Mesodermal cell (in vitro differentiated cells): ENCODE data around the gene LSM6.

Source experiments
- H3K27ac ChIP-seq: 2 replicates; pipeline ENCODE4 v1.7.0; 2013; ENCODE audit warnings: mild to moderate bottlenecking, low read depth, low read length, moderate library complexity; ENCODE audit not compliant: severe bottlenecking
- H3K36me3 ChIP-seq: 2 replicates; pipeline ENCODE4 v1.7.1; 2013; ENCODE audit warnings: mild to moderate bottlenecking, low read length, moderate library complexity; ENCODE audit not compliant: control insufficient read depth, insufficient read depth
- H3K4me1 ChIP-seq: one replicate; pipeline ENCODE4 v1.7.1; 2013; ENCODE audit warnings: mild to moderate bottlenecking, low read length; ENCODE audit not compliant: insufficient read depth, control insufficient read depth, poor library complexity, severe bottlenecking
- H3K4me3 ChIP-seq: 2 replicates; pipeline ENCODE4 v1.7.0; 2013; ENCODE audit warnings: low read length, control low read depth, mild to moderate bottlenecking; ENCODE audit not compliant: insufficient read depth, poor library complexity, severe bottlenecking; ENCODE audit errors: extremely low read depth
- H3K9me3 ChIP-seq: 2 replicates; pipeline ENCODE4 v1.7.1; 2013; ENCODE audit warnings: mild to moderate bottlenecking, low read length, moderate library complexity; ENCODE audit not compliant: control insufficient read depth
- WGBS, 2 experiments: methylation state at CpG; one replicate each; pipeline ENCODE4 v1.1.5; 2013; ENCODE audit warnings: missing lambda C conversion rate in 2 of 2; ENCODE audit not compliant: insufficient coverage in 2 of 2; 5-methylcytosine and 5-hydroxymethylcytosine counted together

The LSM6 gene

DNA sequence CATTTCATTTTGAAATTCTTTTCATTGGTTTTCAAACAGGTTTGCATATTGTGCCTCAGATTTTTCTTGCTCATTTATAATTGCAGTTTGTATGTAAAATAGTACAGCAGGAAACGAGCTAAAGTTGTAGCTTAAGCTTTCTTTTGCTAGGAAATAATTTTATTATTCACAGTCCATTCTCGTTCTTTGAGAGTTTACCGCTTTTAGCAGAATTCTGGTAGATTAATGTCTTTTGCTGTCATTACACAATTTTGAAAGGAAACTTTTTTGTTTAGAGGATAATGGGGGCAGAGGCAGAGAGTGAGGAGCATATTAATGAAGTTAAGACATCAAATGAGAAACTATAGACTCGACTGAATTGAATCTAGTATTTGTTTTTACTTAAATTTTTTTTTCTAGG lies 10.5 kb downstream of the LSM6 start:
- Histone ChIP-seq H3K4me3 (no peak overlapping the region), H3K36me3 (peaks cover 58% of the 10 kb centered on the region), H3K27ac (no peak overlapping the region), H3K4me1 (no peaks in the 10 kb centered on the region), H3K9me3 (no peaks in the 10 kb centered on the region)
- no CpG with 5 or more reads among the region's 4 CpGs for WGBS, 2 experiments

GRCh38 chr4:146186596-146186995 lies 11.1 kb downstream of the LSM6 start:
- Histone ChIP-seq H3K36me3 (peaks cover 64% of the 10 kb centered on the region), H3K9me3 (no peaks in the 10 kb centered on the region), H3K27ac (no peak overlapping the region), H3K4me3 (no peak overlapping the region), H3K4me1 (no peaks in the 10 kb centered on the region)
- WGBS, 2 experiments, result 88 to 100% methylated on average over 1 to 3 of the region's 3 CpGs

- 100% methylated on average over 1 of the region's 2 CpGs for WGBS, 2 experiments
- Histone ChIP-seq H3K4me1 (no peaks in the 10 kb centered on the region), H3K36me3 (peaks cover 56% of the 10 kb centered on the region)
These were observed 14.9 kb downstream of the LSM6 start for GRCh38 chr4:146190456-146190855.

GRCh38 chr4:146191766-146192458 lies 16.4 kb downstream of the LSM6 start:
- Histone ChIP-seq H3K36me3 (peaks cover 48% of the 10 kb centered on the region), H3K4me1 (no peaks in the 10 kb centered on the region), H3K27ac (no peak overlapping the region), H3K4me3 (no peak overlapping the region), H3K9me3 (no peaks in the 10 kb centered on the region)
- 90 to 96% methylated on average over 4 to 5 of the region's 9 CpGs for WGBS, 2 experiments

More at GRCh38 chr4:146190456-146190855, 14.9 kb downstream of the LSM6 start:
- Histone ChIP-seq H3K4me3 (no peak overlapping the region), H3K9me3 (no peaks in the 10 kb centered on the region), H3K27ac (no peak overlapping the region)

GRCh38 chr4:146193628-146194027 lies 18.1 kb downstream of the LSM6 start:
- no peaks in the 10 kb centered on the region for H3K4me1 ChIP-seq
- H3K9me3 ChIP-seq, result no peaks in the 10 kb centered on the region
- no peak overlapping the region for H3K4me3 ChIP-seq
- peaks cover 32% of the 10 kb centered on the region for H3K36me3 ChIP-seq
- H3K27ac ChIP-seq, result no peak overlapping the region
- 92% methylated on average over 4 of the region's 5 CpGs; no CpG with 5 or more reads in 1 of the 2 experiments for WGBS, 2 experiments

- Histone ChIP-seq H3K36me3 (peaks cover 27% of the 10 kb centered on the region), H3K4me1 (no peaks in the 10 kb centered on the region), H3K9me3 (no peaks in the 10 kb centered on the region), H3K27ac (no peak overlapping the region), H3K4me3 (no peak overlapping the region)
These were observed 18.7 kb downstream of the LSM6 start for GRCh38 chr4:146194212-146194611.

- H3K4me3 ChIP-seq, result no peak overlapping the region
- no CpG with 5 or more reads among the region's 2 CpGs for WGBS, 2 experiments
These were observed 27.1 kb downstream of the LSM6 start for GRCh38 chr4:146202665-146203064.

DNA sequence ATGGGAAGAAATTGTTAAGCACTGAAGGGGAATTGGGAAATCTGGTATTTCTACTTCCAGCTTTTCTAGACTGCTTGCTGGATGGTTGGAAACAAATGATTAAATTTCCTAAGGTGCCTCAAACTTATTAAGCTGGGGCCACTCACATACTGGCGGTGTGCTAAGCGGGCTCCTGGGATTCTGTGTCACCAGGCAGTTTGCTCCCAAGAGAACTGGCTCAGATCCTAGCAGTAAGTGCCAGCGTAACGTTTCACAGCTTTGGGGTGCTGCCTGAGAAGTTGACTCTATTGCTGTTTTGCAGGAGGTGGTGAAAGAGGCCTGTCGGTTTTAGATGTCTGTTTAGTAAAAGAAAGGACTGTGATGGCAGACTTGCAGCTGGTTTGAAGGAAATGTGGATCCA lies 31.9 kb downstream of the LSM6 start:
- H3K9me3 ChIP-seq, result no peaks in the 10 kb centered on the region
- H3K36me3 ChIP-seq, result no peaks in the 10 kb centered on the region
- H3K4me3 ChIP-seq, result no peak overlapping the region
- no peak overlapping the region for H3K27ac ChIP-seq
- no peaks in the 10 kb centered on the region for H3K4me1 ChIP-seq
- 97% methylated on average over 3 to 5 of the region's 5 CpGs for WGBS, 2 experiments

More at GRCh38 chr4:146202665-146203064, 27.1 kb downstream of the LSM6 start:
- Histone ChIP-seq H3K36me3 (no peaks in the 10 kb centered on the region), H3K4me1 (no peaks in the 10 kb centered on the region), H3K9me3 (no peaks in the 10 kb centered on the region), H3K27ac (no peak overlapping the region)

DNA sequence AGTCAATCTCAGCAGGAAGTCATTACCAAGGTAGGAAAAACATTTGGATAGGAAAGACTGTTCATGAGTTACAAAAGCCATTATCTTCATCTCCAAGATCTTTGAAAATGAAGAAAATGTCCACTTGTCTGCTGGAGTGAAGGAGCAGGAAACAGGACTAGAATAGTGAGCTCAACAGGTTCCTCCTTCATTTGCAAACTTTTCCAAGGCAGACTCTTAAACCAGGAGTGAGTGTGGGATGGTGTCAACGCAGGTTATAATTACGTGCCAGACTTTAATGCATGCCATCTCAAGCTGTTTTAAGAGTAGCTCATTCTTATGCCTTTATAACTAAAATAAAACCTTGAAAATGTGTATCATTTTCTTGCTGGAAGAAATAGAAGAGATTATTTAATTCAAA lies 35.4 kb downstream of the LSM6 start:
- H3K4me3 ChIP-seq, result no peak overlapping the region
- H3K4me1 ChIP-seq, result no peaks in the 10 kb centered on the region
- no peaks in the 10 kb centered on the region for H3K9me3 ChIP-seq
- WGBS, 2 experiments, result no CpG with 5 or more reads among the region's 2 CpGs
- H3K36me3 ChIP-seq, result no peaks in the 10 kb centered on the region
- no peak overlapping the region for H3K27ac ChIP-seq

DNA sequence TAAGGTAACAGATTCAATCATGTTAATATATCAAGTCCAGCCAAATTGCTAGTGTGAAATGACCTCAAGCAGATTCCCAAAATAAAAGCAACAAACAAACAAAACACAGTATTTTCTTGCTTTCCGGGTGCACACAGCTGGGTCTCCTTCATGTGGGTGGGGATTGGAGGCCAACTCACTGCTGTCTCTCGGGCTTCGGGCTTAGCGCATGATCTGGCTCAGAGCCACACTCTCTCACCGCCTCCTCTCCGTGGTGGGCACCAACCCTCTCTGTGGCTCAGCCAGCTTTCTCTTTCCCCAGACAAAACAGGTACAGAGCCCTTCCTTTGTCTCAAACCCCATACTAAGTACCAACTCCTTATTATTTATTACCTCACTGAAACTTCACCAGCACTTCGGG lies 35.9 kb downstream of the LSM6 start:
- Histone ChIP-seq H3K4me1 (no peaks in the 10 kb centered on the region), H3K9me3 (no peaks in the 10 kb centered on the region), H3K4me3 (no peak overlapping the region), H3K36me3 (no peaks in the 10 kb centered on the region), H3K27ac (no peak overlapping the region)
- 94 to 100% methylated on average over 2 of the region's 7 CpGs for WGBS, 2 experiments

- WGBS, 2 experiments, result 95% methylated on average over 4 of the region's 9 CpGs
- H3K4me3 ChIP-seq, result no peak overlapping the region
- no peaks in the 10 kb centered on the region for H3K9me3 ChIP-seq
- H3K27ac ChIP-seq, result no peak overlapping the region
- H3K4me1 ChIP-seq, result no peaks in the 10 kb centered on the region
- no peaks in the 10 kb centered on the region for H3K36me3 ChIP-seq
These were observed 37.3 kb downstream of the LSM6 start for GRCh38 chr4:146212781-146213180.
